Measurements from ENCODE around the gene BFSP1.

BFSP1 gene

DNA sequence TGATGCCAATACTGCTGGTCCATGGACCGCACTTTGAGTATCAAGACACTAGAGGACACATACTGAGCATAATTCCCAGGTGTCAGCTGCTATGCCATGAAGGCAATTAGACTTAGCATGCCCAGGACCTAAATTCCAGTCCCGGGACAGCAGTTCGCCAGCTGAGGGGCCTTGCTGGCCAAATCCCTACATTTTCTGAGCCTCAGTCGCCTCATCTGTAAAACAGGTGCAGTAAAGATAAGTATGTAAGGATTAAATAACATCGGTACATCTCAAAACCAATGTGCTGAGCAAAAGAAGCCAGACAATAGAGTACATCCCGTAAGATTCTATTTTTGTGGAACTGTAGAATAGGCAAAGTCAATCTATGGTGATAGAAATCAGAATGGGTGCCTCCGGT, 1.0 kb downstream of the BFSP1 start:
- no peak for TF ChIP-seq ZNF8 (CRISPR knock-in tag; IDR thresholded peaks at IDR 0.05)
- TF ChIP-seq RARB (CRISPR knock-in tag; IDR thresholded peaks at IDR 0.05) = no peak
- no peak for TF ChIP-seq ZNF70 (CRISPR knock-in tag; IDR thresholded peaks at IDR 0.05)
- no peak for TF ChIP-seq OSR1 (CRISPR knock-in tag; IDR thresholded peaks at IDR 0.05)
- TF ChIP-seq, protein P1, sequence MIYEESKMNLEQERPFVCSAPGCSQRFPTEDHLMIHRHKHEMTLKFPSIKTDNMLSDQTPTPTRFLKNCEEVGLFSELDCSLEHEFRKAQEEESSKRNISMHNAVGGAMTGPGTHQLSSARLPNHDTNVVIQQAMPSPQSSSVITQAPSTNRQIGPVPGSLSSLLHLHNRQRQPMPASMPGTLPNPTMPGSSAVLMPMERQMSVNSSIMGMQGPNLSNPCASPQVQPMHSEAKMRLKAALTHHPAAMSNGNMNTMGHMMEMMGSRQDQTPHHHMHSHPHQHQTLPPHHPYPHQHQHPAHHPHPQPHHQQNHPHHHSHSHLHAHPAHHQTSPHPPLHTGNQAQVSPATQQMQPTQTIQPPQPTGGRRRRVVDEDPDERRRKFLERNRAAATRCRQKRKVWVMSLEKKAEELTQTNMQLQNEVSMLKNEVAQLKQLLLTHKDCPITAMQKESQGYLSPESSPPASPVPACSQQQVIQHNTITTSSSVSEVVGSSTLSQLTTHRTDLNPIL (CRISPR knock-in tag; IDR thresholded peaks at IDR 0.05; ENCODE audit: low read depth) = no peak
- TF ChIP-seq TCF4 (CRISPR knock-in tag; IDR thresholded peaks at IDR 0.05; ENCODE audit: borderline replicate concordance) = no peak
- no peak for TF ChIP-seq GLIS3 (CRISPR knock-in tag; IDR thresholded peaks at IDR 0.05)
- TF ChIP-seq ZFP30 (CRISPR knock-in tag; IDR thresholded peaks at IDR 0.05) = no peak
- TF ChIP-seq ZFP3 (CRISPR knock-in tag; IDR thresholded peaks at IDR 0.05) = no peak
- no peak for TF ChIP-seq PPARA (CRISPR knock-in tag; IDR thresholded peaks at IDR 0.05; ENCODE audit: borderline replicate concordance)
- TF ChIP-seq, protein P2, sequence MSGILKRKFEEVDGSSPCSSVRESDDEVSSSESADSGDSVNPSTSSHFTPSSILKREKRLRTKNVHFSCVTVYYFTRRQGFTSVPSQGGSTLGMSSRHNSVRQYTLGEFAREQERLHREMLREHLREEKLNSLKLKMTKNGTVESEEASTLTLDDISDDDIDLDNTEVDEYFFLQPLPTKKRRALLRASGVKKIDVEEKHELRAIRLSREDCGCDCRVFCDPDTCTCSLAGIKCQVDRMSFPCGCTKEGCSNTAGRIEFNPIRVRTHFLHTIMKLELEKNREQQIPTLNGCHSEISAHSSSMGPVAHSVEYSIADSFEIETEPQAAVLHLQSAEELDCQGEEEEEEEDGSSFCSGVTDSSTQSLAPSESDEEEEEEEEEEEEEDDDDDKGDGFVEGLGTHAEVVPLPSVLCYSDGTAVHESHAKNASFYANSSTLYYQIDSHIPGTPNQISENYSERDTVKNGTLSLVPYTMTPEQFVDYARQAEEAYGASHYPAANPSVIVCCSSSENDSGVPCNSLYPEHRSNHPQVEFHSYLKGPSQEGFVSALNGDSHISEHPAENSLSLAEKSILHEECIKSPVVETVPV (CRISPR knock-in tag; IDR thresholded peaks at IDR 0.05) = no peak
- TF ChIP-seq ZC3H10 (CRISPR knock-in tag; IDR thresholded peaks at IDR 0.05) = no peak
- no peak for TF ChIP-seq SNAI2 (CRISPR knock-in tag; IDR thresholded peaks at IDR 0.05)
- TF ChIP-seq CSDC2 (CRISPR knock-in tag; IDR thresholded peaks at IDR 0.05) = no peak
- ATAC-seq = no peak

DNA sequence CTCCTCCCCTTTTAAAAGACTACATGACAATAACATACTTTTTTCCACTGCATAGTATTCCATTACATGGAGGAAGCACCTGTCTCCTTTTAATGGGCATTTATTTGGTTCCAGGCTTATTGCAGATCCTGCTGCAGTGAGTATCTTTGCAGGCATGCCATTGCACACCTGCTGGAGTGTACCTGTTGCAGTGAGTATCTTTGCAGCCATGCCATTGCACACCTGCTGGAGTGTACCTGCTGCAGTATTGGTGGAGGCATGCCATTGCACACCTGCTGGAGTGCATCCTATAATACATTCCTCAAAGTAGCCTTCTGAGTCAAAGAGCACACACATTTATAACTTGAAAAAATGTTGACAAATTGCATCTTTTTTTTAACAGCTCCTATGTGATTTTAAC, 1.6 kb downstream of the BFSP1 start:
- TF ChIP-seq ISL1 (CRISPR knock-in tag; IDR thresholded peaks at IDR 0.05) = no peak
- ATAC-seq = no peak

DNA sequence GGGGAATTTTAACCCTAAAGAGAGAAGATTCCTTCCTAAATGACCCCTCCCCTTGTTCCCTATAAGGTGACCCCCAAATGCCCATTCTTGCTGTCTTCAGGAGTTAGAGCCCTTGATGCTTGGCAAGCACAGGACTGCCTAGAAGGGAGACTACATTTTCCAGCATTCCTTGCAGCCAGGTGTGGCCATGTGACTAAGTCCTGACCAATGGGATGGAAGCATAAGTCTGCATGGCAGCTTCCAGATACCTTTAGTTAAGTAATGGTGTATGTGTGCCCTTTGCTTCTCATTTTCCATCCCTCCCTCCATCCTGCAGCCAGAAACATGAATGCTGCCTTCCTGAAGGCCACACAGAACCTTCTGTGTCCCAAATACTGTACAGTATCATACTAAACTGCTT, 5.5 kb downstream of the BFSP1 start:
- peak; percentile 87 for ATAC-seq
- TF ChIP-seq ZFP30 (CRISPR knock-in tag; IDR thresholded peaks at IDR 0.05) (no peak), ZNF565 (CRISPR knock-in tag; conservative IDR thresholded peaks at IDR 0.05; ENCODE audit: low read depth) (no peak), ZC3H10 (CRISPR knock-in tag; IDR thresholded peaks at IDR 0.05) (no peak), ISL1 (CRISPR knock-in tag; IDR thresholded peaks at IDR 0.05) (no peak), ZNF70 (CRISPR knock-in tag; IDR thresholded peaks at IDR 0.05) (no peak), OSR1 (CRISPR knock-in tag; IDR thresholded peaks at IDR 0.05) (no peak), CSDC2 (CRISPR knock-in tag; IDR thresholded peaks at IDR 0.05) (no peak), RARB (CRISPR knock-in tag; IDR thresholded peaks at IDR 0.05) (no peak), ZFP3 (CRISPR knock-in tag; IDR thresholded peaks at IDR 0.05) (no peak), ZNF8 (CRISPR knock-in tag; IDR thresholded peaks at IDR 0.05) (no peak), ARNTL (CRISPR knock-in tag; IDR thresholded peaks at IDR 0.05; ENCODE audit: borderline replicate concordance, low read depth) (no peak), BACH2 (CRISPR knock-in tag; IDR thresholded peaks at IDR 0.05; ENCODE audit: borderline replicate concordance) (no peak)
- TF ChIP-seq, protein P3, sequence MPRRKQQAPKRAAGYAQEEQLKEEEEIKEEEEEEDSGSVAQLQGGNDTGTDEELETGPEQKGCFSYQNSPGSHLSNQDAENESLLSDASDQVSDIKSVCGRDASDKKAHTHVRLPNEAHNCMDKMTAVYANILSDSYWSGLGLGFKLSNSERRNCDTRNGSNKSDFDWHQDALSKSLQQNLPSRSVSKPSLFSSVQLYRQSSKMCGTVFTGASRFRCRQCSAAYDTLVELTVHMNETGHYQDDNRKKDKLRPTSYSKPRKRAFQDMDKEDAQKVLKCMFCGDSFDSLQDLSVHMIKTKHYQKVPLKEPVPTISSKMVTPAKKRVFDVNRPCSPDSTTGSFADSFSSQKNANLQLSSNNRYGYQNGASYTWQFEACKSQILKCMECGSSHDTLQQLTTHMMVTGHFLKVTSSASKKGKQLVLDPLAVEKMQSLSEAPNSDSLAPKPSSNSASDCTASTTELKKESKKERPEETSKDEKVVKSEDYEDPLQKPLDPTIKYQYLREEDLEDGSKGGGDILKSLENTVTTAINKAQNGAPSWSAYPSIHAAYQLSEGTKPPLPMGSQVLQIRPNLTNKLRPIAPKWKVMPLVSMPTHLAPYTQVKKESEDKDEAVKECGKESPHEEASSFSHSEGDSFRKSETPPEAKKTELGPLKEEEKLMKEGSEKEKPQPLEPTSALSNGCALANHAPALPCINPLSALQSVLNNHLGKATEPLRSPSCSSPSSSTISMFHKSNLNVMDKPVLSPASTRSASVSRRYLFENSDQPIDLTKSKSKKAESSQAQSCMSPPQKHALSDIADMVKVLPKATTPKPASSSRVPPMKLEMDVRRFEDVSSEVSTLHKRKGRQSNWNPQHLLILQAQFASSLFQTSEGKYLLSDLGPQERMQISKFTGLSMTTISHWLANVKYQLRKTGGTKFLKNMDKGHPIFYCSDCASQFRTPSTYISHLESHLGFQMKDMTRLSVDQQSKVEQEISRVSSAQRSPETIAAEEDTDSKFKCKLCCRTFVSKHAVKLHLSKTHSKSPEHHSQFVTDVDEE (CRISPR knock-in tag; IDR thresholded peaks at IDR 0.05) = no peak
- TF ChIP-seq, protein P1 (CRISPR knock-in tag; IDR thresholded peaks at IDR 0.05; ENCODE audit: low read depth) = no peak
- TF ChIP-seq, protein P4, sequence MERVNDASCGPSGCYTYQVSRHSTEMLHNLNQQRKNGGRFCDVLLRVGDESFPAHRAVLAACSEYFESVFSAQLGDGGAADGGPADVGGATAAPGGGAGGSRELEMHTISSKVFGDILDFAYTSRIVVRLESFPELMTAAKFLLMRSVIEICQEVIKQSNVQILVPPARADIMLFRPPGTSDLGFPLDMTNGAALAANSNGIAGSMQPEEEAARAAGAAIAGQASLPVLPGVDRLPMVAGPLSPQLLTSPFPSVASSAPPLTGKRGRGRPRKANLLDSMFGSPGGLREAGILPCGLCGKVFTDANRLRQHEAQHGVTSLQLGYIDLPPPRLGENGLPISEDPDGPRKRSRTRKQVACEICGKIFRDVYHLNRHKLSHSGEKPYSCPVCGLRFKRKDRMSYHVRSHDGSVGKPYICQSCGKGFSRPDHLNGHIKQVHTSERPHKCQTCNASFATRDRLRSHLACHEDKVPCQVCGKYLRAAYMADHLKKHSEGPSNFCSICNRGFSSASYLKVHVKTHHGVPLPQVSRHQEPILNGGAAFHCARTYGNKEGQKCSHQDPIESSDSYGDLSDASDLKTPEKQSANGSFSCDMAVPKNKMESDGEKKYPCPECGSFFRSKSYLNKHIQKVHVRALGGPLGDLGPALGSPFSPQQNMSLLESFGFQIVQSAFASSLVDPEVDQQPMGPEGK (CRISPR knock-in tag; IDR thresholded peaks at IDR 0.05; ENCODE audit: borderline replicate concordance) = no peak

DNA sequence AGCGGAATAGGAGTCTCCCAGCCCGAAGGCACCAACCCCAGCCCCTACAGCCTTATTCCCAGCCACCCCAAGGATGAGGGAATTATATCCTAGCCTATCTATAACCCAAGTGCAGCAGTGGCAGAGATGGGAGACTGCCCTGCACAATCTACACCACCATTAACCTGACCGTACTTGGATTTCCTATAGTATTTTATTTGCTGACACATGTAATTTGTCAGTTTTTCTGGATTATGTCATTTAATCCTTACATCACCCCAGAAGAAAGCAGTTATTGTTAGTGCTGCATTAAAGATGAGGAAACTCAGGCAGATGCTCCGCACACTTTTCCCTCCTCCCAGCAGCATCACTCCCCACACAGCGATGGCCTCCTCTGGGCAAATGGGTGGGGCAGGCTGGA, 6.0 kb downstream of the BFSP1 start:
- no peak for ATAC-seq
- TF ChIP-seq, protein P2 (CRISPR knock-in tag; IDR thresholded peaks at IDR 0.05) = no peak
- TF ChIP-seq GLIS3 (CRISPR knock-in tag; IDR thresholded peaks at IDR 0.05) = no peak
- TF ChIP-seq, protein P3 (CRISPR knock-in tag; IDR thresholded peaks at IDR 0.05) = no peak
- TF ChIP-seq TCF4 (CRISPR knock-in tag; IDR thresholded peaks at IDR 0.05; ENCODE audit: borderline replicate concordance) = no peak
- no peak for TF ChIP-seq ZNF565 (CRISPR knock-in tag; conservative IDR thresholded peaks at IDR 0.05; ENCODE audit: low read depth)
- no peak for TF ChIP-seq CSDC2 (CRISPR knock-in tag; IDR thresholded peaks at IDR 0.05)
- no peak for TF ChIP-seq ZC3H10 (CRISPR knock-in tag; IDR thresholded peaks at IDR 0.05)

Measured in SK-N-SH treated with all-trans-retinoic acid at 6 μM for 48 hours (cell line).